Stimulated activated CD8-positive, alpha-beta memory T cell treated with anti-CD3 and anti-CD28 coated beads, Interleukin-4, amount 100 ng/mL, for 4 hours (primary cell): ENCODE data around the gene EFTUD2.

Experiments used
- DNase-seq, 2 donors: peaks; one replicate each; pipeline ENCODE4 v3.0.0-alpha.2; 2020; ENCODE audit warnings: low read depth in 2 of 2, low spot score in 1 of 2

EFTUD2 gene

GRCh38 chr17:44911133-44912001, 12.1 kb upstream of the EFTUD2 start:
- DNase-seq, result peak in 1 of 2 donors; percentile 10

GRCh38 chr17:44910231-44911106, 11.2 kb upstream of the EFTUD2 start:
- no peak for DNase-seq

- no peak for DNase-seq
Observed at GRCh38 chr17:44909681-44910144, 10.5 kb upstream of the EFTUD2 start.

- DNase-seq, result no peak
Observed at GRCh38 chr17:44908761-44909326, 9.6 kb upstream of the EFTUD2 start.

GRCh38 chr17:44907729-44908470, 8.7 kb upstream of the EFTUD2 start:
- DNase-seq, result no peak

GRCh38 chr17:44906763-44907728, 7.8 kb upstream of the EFTUD2 start:
- DNase-seq, result no peak

GRCh38 chr17:44906010-44906646, 6.9 kb upstream of the EFTUD2 start:
- no peak for DNase-seq

GRCh38 chr17:44905006-44906000, 6.1 kb upstream of the EFTUD2 start:
- DNase-seq, result no peak

- DNase-seq, result no peak
Observed at GRCh38 chr17:44904001-44904984, 5.0 kb upstream of the EFTUD2 start.

GRCh38 chr17:44903012-44903685, 3.9 kb upstream of the EFTUD2 start:
- no peak for DNase-seq

GRCh38 chr17:44902135-44902760, 3.0 kb upstream of the EFTUD2 start:
- DNase-seq, result no peak

- no peak for DNase-seq
Observed at GRCh38 chr17:44901411-44901921, 2.2 kb upstream of the EFTUD2 start.

GRCh38 chr17:44900894-44901293, 1.6 kb upstream of the EFTUD2 start:
- no peak for DNase-seq

GRCh38 chr17:44898768-44899073, 524 bp downstream of the EFTUD2 start:
- no peak for DNase-seq

GRCh38 chr17:44894642-44895041, 4.6 kb downstream of the EFTUD2 start:
- DNase-seq, result no peak

- no peak for DNase-seq
Observed at GRCh38 chr17:44892250-44892649, 7.0 kb downstream of the EFTUD2 start.
